ENCODE measurements around the gene ADGRE1.
A peak's percentile ranks its signal among the peaks of the same experiment; 100 is the strongest.

The ADGRE1 gene

DNA sequence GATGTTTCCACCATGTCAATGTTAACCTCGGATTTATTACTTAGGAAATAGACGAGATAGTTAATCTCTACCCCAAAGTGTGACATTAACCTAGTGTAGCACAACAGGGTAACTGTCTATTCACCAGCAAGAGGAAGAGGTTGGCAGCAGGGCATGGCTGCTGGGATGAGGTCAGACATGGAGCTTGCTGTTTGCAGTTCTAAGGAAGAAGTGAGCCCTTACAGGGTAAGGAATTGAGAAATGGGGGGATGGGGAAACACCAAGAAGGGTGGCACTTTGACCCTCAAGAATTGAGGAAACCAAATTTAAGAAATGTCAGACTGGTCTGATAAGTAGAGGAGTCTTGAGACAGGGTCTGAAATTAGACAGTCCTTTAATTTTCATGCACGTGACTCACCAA lies 71.4 kb downstream of the ADGRE1 start:
- no peak for DNase-seq (ENCODE audit: low read depth)

DNA sequence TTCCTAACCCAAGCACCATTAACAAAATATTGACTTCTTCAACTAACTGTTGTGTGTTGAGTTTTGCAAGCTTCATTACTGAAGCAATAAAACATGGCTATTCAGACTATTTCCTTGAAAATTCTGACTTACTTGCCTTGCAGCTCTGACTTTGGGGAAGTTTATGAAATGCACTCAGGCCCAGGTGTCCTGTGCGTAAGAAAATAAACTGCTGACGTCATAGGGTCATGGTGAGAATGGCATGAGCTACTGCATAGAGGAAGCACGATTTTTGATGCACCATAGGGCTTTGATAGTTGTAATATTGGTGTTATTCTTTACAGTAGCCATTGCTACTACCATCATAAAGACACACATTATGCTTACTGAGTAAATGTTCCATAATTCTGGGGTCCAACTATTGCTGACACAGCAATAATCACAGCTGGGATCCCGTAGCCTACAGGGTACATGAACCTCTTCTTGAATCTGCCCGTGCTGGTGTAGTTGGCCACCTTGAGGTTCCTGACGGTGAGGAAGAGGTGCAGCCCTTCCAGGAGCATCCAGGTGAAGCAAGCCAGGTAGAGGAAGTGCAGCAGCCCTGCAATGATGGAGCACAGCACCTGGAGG lies 76.0 kb downstream of the ADGRE1 start:
- no peak for DNase-seq (ENCODE audit: low read depth)

- no peak for DNase-seq (ENCODE audit: low read depth)
These were observed 76.6 kb downstream of the ADGRE1 start for GRCh38 chr19:6963937-6964336.

- DNase-seq (ENCODE audit: low read depth) = no peak
These were observed 80.6 kb downstream of the ADGRE1 start for GRCh38 chr19:6967967-6968366.

GRCh38 chr19:6969490-6969889 lies 82.1 kb downstream of the ADGRE1 start:
- no peak for DNase-seq (ENCODE audit: low read depth)

GRCh38 chr19:6970021-6970420 lies 82.6 kb downstream of the ADGRE1 start:
- DNase-seq (ENCODE audit: low read depth) = no peak

DNA sequence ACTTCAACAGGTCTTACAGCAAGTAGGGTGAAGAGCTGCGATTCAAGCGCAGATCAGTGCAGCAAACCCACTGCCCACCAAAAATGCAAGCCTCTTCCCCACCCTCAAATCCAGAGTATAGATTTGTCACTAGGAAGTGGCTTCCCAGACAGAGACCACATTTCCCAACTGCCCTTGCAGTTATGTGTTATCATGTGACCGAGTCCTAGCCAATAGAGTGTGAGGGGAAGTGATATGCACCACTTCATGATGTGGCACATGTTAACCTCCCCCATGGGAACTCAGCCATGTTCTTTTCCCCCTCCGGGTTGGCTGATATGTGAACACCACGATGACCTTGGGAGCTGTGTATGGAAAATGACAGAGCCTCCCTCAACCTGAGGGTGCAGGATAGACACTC lies 83.1 kb downstream of the ADGRE1 start:
- no peak for DNase-seq (ENCODE audit: low read depth)

DNA sequence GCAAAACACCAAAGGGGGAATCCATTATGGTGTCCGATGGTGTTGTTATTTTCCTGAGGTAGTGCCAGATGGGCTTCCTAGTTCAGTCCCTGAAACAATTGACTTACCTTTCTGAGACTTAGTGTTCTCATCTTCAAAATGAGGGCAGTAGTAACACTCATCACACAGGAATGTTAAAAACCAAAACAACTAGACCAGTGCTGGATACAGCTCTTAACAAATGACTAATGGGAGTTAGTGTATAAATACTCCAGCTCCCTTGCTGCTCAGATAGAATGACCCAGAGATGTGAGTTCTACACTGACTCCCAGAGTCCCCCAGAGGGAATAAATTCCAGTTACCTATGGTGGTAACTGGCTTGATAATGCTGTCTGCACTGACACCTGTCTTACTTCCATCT lies 84.0 kb downstream of the ADGRE1 start:
- DNase-seq (ENCODE audit: low read depth) = peak; percentile 34

GRCh38 chr19:6976197-6976596 lies 88.8 kb downstream of the ADGRE1 start:
- DNase-seq (ENCODE audit: low read depth) = no peak

GRCh38 chr19:6979399-6979798 lies 92.0 kb downstream of the ADGRE1 start:
- DNase-seq (ENCODE audit: low read depth) = no peak

- no peak for DNase-seq (ENCODE audit: low read depth)
These were observed 96.1 kb downstream of the ADGRE1 start for GRCh38 chr19:6983448-6983847.

GRCh38 chr19:6987850-6988249 lies 100.5 kb downstream of the ADGRE1 start:
- no peak for DNase-seq (ENCODE audit: low read depth)

DNA sequence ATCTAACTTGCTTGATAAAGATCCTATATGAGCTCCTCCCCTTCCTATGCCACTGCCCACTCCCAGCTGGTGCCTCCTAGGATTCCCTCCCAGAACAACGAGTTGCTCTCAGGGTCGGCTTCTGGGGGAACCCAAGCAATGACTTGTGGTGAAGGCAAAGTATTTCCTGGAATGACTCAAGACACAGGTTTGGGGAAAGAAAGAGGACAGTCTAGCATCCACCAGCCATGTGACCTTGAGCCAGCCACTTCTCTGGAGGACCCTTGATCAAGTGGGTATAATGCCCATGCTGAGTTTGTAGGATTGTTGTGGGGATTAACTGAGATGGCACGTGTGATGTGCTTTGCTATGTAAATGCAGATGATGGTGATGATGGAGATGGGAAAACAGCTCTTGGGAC lies 100.9 kb downstream of the ADGRE1 start:
- no peak for DNase-seq (ENCODE audit: low read depth)

Data from HS-5 (cell line).